Suppressor macrophage treated with lipopolysaccharide for 1 hour (primary cell): ENCODE measurements around the gene PGLYRP4.

Source experiments
- DNase-seq, 3 donors: peaks; one replicate each; pipeline ENCODE4 v3.0.0-alpha.2; 2020 to 2022

The PGLYRP4 gene

DNA sequence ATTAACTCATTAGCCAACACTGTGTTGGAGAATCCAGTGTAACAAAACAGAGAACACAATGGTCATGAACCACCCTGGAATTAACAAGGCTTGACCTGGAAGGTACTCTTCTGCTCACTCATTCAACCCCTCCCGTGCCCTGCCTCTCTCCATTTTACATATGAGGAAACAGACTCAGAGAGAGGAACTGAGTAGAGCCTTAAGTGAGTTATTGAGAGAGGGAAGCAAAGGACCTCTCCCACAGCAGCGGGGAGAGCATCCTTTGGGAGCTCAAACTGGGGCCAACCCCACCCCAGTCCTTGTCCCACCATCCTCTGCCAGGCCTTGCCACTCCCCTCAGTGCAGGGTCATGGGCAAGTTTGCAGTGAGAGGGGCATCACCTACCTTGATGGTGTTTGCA lies 25.4 kb upstream of the PGLYRP4 start:
- peak; percentile 51 to 59 (median 53) for DNase-seq

DNA sequence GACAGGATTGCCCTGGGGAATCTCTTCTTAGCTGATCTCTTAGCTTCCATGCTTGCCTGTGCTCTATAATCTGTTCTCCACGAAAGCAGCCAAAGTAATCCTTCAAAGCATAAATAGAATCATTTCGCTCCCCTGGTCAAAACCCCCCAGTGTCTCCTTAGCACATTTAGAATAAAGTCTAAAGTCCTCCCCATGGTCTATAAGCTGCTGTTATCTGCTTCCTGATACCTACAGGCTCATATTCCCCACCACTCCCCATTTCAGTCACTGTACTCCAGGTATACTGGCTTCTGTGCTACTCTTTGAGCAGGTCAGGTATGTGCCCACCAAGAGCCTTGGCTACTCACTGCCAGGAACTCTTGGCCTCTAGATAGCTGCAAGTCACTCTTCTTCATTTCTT lies 23.9 kb upstream of the PGLYRP4 start:
- no peak for DNase-seq

DNA sequence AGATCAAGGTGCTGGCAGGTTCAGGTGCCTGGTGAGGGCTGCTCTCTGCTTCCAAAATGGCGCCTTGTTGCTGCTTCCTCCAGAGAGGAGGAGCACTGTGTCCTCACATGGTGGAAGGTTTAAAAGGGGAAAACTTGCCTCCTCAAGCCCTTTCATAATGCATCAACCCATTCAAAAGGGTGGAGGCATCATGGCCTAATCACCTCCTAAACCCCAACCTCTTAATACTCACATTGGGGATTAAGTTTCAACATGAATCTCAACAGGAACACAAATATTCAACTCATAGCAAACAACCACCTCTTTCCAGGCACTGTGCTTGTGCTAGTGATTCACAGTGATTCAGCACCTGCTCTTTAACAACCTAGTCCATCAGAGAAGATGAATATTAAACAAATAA lies 22.6 kb upstream of the PGLYRP4 start:
- no peak for DNase-seq

DNA sequence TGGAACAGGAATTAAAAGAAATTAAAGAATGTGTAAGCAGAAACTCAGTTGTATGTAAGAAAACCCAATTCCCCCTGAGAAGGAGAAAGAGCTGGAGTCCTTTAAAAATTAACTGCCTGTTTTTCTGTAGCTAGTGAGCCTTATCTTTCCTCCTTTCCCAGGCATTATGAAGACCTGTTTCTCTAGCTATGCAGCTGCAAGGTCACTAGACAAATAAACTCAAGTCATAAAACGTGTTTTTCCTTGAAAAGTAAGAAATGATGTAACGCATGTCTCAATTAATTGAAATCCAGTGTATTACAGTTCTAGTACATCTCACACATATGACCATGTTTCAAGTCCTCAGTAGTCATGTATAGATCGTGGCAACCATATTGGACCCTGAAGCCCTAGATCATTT lies 21.5 kb upstream of the PGLYRP4 start:
- DNase-seq: no peak

DNA sequence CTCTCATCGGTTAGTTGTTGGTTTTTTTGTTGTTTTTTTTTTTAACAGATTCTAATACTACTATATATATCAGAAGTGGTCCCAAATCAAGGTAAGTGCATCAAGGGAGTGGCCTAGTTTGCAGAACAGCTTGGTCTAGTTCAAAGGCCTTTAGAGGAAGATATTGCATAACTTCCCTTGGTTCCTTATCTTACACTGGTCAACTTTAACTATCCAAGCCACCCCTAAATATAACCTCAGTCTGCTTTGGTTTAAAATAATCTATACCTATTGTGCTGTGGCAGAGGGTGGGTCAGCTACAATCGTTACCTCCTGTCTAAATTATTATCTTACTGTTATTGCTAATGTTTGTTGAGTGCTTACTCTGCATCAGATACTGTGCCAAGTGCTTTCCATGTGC lies 19.9 kb upstream of the PGLYRP4 start:
- DNase-seq: peak in 2 of 3 donors; percentile 42 to 52

DNA sequence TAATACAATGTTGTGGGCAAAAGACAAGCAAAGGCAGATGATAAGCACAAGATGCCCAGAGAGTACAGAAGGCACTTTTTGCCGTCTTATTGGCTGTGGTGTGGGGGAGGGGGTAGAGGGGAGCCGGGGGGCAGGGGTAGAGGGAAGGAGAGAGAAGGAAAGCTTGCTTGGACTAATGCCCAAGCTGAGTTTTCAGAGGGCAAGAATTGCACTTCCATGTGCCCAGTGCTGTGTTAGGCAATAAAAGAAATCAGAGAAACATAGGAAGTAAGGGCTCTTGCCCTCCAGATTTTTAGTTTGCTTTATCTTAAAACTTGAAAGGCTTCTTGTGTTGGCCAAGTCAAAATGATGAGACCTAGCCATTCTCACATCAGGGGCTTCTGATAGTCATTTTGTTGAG lies 18.4 kb upstream of the PGLYRP4 start:
- no peak for DNase-seq

DNA sequence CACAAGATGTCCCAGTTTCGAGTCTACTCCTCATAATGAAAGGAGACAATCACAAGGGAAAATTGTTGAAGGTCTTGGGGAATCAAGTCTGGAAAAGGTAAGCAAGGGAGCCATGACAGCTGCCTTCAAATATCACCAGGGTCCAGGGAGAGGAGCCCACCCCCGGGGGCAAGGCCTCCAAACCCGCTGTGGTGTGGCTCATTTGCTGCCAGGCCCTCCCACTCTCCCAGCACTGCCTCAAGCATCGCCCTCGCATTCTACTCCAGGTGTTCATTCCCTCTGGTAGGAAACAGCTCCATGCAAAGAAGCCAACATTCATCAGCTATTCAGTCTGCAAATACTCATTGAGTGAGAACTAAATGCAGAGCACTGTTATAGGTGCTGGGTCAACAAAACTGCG lies 17.6 kb upstream of the PGLYRP4 start:
- no peak for DNase-seq

DNA sequence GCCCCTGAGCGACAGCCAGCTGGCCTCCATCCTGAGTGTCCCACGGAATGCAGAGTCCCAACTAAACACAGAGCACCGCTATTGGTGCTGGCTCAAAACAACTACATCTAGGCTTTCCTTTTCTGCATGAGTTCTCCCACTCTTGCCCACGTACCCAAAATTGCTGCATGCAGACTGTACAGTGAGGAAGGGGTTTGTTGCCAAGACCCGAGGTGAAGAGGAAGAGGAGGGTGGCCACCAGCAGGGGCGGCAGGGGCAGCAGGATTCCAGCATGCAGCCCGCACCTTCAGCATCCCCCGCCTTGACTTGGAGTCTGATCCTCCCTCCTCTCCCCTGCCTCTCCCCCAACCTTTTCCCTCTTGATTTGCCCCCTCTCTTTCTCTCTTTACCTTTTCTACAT lies 17.1 kb upstream of the PGLYRP4 start:
- DNase-seq: no peak

DNA sequence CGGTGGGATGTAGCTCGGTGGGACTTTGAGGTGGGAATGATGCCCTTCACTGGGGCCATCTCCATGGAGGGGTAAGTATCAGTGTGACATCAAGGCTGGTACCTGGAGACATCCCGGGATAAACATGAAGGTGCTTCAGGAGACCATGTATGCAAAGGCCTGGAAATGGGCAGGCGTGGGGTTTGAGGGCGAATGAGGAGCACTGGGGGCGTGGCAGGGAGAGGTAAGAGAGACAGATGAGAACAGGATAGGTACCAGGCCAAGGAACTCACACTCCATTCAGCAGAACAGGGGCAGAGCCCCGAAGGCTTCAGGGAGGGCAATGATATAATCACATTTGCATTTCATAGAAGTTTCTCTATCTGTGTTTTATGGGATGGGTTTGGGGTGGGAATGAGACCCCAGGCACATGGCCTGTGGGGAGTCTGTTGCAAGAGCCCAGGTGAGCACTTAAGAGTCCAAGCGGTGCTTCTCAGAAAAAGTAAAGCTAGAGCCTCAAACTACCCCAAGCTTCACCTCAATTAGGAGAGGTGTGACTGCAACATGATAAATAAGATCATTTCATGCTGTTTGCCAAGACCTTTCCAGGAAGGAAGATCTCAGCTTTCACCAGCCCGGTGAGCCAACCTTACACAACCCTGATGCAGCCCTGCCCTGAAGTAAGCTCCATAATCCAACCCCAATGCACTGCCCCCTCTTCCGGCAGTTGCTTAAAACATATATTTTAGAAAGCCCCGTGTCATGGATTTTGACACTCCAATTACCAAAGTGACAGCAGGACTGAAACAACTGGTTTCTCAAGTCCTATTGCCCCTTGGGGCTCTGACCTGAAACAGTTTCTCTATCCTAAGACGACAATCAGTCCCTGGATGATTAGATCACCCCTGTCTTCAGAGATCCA lies 16.4 kb upstream of the PGLYRP4 start:
- peak; percentile 47 to 70 (median 65) for DNase-seq

DNA sequence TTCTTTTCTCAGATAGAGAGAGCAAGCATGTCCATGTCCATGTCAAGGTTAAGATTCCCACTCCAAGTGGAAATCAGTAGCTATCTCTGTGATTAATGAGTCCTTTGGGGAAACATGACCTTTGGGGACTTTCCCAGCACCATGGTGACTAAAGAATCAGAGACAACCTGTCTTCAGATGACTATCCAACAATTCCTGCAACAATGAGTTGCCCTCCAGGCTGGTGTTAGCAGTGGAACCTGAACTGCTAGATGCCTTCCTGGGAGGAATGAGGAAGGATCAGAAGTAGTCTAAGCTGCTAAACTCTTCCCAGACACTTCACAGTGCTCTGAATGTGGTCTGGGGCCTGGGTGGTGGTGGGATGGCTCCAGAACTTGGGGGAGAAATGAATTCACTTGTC lies 15.5 kb upstream of the PGLYRP4 start:
- DNase-seq: peak; percentile 68 to 80 (median 71)

DNA sequence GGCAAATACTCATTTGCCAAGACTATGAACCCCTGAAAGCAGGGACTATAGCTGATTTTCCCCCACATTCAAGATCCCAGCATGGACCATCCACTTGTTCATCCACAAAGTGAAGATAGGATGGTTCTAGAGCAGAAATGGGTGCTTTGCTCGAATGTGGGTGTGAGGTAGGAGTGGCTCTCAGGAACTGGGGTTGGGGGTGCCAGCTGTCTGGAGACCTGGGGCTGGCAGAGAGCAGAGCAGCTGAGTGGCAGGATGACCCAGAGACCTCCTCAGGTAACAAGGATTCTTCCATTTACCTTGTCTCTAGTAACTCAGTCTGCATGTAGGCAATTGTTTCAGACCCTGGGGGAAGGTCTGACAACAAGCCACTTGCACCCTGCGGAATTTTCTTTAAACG lies 15.0 kb upstream of the PGLYRP4 start:
- no peak for DNase-seq

DNA sequence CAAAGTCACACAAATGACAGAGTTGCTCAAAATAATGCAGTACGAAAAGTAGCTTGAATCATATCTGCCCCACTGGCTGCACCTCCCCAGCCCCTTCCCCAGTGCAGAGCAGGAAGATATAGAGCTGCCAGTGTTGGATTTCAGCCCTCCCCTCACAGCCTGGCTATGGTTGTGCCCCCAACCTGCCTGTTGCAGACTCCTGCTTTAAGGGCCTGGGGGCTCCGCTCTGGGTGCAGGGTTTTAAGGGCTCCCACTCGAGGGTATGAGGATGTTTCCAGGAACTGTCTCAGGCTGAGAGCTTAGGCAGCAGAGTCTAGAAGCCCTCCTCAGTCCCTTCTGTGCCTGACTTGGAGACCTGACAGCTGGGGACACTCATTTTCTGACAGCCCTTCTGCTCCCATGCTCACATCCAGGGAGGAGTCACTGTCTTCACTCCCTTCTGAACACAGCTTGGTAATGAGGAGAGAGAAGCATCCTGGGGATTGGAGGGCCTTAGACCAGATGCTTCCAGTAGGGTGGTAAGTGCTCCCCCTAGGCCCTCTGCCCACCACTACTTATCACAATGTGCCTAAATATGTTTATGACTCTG lies 13.6 kb upstream of the PGLYRP4 start:
- no peak for DNase-seq

DNA sequence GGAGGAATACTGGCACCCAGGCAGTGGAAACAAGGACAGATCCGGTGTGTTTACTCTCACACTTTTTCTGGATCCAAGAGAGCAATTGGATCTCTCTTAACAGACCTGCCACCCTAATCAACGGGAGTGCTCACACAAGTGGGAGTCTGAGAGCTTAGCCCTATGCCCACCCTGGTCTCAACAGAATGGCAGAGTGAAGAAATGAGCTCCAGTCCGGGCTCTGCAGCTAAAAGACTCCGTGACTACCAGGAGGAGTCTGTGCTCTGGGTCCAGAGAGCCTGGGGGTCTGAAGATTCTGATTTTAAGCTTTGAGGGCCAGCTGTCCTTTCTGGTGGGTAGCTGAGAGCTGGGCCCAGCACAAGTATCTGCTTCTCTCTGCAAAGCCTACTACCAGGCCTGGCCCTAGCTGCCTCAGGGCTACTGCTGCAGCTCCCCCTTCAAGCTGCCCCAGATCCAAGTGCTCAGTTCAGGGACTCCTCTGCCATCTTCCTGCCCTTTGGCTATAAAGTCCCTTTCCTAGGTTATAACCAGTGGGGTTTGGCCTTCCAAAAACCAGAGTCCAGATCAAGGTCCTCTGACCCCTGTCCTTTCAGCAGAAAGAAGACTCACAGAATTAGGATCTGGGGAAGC lies 13.0 kb upstream of the PGLYRP4 start:
- no peak for DNase-seq

DNA sequence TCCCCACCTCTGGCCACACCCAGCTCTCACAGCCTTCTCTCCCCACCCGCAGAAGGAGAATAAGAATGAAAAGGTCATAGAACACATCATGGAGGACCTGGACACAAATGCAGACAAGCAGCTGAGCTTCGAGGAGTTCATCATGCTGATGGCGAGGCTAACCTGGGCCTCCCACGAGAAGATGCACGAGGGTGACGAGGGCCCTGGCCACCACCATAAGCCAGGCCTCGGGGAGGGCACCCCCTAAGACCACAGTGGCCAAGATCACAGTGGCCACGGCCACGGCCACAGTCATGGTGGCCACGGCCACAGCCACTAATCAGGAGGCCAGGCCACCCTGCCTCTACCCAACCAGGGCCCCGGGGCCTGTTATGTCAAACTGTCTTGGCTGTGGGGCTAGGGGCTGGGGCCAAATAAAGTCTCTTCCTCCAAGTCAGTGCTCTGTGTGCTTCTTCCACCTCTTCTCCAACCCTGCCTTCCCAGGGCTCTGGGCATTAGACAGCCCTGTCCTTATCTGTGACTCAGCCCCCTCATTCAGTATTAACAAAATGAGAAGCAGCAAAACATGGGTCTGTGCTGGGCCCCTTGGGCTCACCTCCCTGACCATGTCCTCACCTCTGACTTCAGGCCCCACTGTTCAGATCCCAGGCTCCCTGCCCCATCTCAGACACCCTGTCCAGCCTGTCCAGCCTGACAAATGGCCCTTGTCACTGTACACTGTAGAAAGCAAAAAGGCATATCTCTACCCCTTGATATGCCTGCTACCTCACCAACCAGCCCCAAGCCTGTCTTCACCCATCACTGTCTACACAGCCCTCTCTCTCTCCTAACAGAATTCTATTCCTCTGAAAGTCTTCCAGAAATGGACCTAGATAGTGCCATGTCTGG lies 12.2 kb upstream of the PGLYRP4 start:
- DNase-seq: no peak

DNA sequence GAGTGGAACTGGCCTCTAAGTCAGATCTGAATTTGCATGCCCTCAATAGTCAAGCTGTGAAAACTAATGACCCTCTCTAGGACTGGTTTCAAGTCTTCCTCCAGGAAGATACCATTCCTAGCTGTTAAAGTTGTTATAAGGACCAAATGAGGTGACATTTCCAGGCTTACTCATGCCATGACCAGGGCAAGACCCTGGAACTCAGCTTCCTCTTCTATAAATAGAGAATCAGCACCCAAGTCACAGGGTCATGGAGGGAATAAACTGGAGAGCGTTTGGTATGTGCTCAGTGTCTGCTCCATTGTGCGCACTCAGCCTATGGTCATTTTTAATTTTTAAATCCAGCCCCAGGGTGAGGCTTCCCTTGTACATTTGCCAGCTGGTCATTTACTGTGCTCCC lies 11.5 kb upstream of the PGLYRP4 start:
- peak; percentile 70 to 85 (median 76) for DNase-seq

DNA sequence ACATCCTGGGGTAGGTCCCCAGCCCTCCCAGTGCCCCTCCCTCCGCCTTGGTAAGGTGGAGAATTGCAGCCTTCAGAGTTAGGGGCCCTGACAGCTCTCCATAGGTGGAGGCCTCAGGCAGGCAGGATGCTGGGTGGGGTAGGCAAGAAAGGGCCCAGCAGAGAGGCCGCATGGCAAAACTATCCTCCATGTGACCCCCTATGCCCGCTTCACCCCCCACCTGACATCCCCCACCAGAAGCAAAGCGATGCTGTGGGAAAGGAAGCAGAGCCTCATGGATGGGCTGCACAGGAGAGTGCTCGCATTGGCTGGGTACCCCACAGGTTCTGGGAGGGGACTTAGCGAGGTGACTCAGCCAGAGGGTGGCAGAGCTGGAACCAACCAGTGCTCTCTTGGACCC lies 10.6 kb upstream of the PGLYRP4 start:
- DNase-seq: no peak

DNA sequence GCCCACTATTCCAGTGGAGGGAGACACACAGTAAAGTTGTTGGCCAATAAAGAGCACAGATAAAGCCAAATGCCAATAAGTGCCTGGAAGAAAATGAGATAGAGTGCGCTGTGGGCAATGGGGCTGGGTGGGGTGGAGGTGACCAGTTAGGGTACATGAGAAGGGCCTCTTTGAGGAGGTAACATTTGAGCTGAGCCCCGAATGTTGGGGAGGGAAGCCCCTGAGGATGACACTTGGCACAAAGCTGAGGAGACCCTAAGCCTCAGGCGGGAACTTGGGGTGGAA lies 10.0 kb upstream of the PGLYRP4 start:
- no peak for DNase-seq

DNA sequence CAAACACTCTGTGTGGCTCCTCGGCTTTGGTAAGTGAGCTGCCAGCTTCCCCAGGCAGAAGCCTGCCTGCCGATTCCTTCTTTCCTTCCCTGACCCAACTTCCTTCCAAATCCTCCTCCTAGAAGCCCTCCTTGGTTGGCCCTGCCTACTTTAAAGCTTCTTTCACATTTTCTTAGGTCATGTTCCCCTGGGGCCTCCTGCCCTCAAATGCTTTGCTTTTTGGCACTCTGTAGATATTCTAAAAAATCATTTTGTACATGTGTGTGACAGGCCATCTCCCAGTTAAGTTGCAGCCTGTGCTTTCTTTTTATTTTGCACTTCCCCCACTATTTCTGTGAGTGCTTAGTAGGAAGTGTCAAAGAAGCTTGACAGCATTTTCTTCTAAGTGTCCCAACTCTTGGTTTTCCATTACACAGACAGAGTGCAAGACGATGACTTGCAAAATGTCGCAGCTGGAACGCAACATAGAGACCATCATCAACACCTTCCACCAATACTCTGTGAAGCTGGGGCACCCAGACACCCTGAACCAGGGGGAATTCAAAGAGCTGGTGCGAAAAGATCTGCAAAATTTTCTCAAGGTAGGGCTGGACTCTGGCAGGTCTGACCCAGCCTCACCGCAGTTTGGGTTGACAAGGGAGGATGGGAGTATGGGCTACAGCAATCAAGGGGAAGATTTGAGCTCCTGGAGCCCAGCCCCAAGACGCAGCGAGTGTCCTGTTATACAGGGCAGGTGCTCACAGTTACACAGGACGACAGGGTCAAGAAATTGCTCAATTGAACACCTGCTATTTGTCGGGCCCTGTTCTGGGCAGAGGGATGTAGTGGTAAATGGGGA lies 9.4 kb upstream of the PGLYRP4 start, which contains the start of gene S100A9:
TSS of gene S100A9 (plus strand) at position 2 of the 838 bp plus-strand sequence. CDS start at position 432, 430 bp downstream.
- DNase-seq: peak; percentile 42 to 72 (median 60)

DNA sequence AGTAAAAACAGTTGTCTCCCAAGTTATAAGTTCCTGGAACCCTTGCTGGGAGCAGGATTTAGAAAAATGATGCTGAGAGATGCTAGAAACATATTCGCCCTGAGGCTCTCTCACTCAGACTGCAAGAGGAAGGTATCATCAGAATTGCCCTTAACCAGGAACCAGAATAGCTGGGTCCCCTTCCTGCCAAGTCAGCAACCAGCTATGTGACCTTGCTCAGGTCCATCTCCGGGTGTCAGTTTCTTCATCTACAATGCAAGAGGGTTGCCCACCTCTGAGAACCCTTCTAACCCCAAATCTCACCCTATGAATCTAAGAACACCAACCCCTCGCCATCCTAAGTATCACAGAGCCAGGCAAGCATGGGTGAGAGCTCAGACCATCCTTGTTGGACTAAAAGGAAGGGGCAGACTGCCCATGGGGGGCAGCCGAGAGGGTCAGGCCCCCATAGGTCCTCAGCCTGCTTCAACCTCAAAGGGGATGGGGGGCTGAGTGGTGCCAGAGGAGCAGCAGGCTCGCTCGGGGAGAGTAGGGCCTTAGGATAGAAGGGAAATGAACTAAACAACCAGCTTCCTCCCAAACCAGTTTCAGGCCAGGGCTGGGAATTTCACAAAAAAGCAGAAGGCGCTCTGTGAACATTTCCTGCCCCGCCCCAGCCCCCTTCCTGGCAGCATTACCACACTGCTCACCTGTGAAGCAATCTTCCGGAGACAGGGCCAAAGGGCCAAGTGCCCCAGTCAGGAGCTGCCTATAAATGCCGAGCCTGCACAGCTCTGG lies 8.6 kb upstream of the PGLYRP4 start:
- peak; percentile 79 to 86 (median 82) for DNase-seq

DNA sequence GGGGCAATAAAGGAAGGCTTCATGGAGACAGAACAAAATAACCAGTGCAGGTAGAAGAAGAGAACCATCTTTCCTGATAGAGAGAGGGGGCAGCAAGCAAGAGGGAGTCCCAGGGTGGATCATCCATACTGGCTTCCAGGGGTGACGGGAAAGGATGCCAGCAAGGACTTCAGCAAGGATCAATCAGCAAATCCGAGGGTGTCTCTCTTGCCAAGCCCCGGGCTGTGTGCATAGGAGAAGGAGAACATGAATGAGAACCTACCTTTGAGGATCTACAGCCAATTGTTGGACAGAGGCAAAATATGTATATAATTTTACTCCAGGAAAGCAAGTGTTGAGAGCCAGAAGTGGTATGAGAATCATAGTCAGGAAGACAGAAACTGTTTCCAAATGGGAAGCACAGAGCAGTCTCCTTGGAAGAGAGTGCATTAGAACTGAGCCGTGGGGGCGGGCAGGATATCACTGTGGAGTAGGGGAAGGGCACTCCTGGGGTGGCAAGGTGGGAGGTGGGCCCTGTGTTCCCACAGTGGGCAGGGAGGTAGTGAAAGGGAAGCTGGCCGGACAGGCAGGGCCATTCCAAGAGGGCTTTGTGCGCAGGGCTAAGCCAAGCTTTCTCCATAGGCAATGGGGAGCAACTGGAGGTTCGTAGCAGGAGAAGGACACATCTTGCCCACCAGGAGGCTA lies 7.9 kb upstream of the PGLYRP4 start:
- DNase-seq: no peak
